Measurements from ENCODE around the gene BBIP1. TPM values are rescaled to one million over a fixed set of nuclear protein-coding genes. Genes with fewer than 3 reads are reported as not detected.
"Not testable (repeated sequence)": the region's sequence is repeated elsewhere in the genome, so short reads cannot be mapped to it uniquely, and the experiment has no call there.

BBIP1 gene
- polyA plus RNA-seq, 3 donors = 41.1 to 59.5 (median 53.2) TPM

DNA sequence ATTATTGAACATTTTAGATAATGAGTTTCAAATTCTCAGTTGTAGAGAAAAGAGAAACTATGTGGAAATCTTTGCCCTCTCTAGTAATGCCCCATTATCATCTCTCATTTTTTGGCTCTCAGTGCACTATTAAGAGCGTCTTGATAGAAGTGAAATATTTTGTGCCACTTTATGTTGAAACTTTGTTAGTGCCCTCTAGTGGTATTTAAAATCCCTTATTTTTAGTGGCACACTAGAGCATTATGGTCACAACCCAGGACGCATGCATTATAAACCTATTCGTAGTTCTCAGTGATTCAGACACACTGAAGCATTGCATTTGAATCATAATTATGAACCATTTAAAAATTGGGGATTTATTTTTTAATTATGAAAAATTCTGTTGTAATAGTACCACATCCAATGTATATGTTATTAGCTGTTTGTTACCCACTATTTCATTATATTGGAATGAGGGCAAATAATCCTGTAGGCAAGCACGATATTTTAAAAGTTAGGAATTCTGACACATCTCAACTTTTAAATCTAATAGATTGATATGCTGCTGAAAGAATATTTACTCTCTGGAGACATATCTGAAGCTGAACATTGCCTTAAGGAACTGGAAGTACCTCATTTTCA, 25.3 kb downstream of the BBIP1 start:
- peak; percentile 30 for DNase-seq

GRCh38 chr10:110892602-110893288, 26.2 kb downstream of the BBIP1 start:
- DNase-seq = no peak

DNA sequence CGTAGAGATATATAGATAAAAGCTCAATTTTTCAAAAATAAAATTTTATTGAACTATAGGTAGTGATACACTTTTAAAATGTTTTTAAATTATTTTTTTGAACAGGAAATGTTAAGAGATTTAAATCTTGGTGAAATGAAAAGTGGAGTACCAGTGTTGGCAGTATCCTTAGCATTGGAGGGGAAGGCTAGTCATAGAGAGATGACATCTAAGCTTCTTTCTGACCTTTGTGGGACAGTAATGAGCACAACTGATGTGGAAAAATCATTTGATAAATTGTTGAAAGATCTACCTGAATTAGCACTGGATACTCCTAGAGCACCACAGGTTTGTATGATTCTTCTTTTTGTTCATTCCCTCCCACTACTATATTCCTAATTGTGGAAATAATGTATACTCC, 31.4 kb downstream of the BBIP1 start:
- DNase-seq = no peak

DNA sequence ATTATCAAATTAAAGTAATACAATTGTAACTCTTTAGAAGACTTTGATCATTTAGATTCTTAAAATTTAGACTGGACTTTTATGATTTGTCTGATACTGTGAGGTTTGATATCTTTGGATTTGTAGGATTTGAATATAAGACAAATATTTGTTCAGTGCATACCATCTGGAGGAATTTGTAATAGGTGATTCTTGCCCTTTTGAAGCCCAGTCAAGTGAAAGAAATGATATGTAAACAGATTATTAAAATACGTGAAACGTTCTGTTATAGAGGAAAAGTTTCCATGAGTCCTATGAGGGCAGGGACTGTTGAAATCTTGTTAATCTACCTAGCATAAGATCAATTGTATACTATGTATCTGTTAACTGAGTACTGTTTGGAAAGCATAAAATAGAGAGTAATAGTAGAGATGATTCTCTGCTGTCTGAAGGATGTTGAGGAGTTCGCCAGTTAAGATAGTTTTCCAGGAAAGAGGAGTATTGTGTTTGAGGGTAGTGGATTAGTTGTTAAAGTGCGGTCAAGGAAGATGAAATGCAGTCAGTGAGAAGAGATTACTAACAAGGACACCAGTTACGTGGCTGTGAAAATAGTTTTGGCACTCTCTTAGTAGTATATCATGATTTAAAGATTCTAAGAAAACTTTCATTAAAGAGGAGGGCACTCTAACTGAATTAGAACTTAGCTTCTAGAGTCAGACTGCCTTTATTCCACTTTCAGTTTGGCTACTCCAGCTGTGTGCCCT, 32.9 kb downstream of the BBIP1 start:
- DNase-seq = no peak

DNA sequence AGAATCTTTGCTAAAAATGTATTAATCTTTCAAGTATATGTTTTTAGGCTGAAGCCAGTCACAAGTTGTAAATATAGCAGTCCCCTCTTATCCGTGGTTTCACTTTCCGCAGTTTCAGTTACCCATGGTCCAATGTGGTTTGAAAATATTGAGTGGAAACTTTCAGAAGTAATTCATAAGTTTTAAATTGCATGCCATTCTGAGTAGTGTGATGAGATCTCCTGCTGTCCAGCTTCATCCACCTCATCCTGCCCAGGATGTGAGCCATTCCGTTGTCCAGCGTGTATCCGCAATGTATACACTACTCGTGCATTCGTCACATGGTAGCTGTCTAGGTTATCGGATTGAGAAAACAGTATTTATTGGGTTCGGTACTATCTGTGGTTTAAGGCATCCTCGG, 35.1 kb downstream of the BBIP1 start:
- no peak for DNase-seq

- no peak for DNase-seq
Observed at GRCh38 chr10:110881905-110882304, 37.1 kb downstream of the BBIP1 start.

- no peak for DNase-seq
Observed at GRCh38 chr10:110881247-110881646, 37.7 kb downstream of the BBIP1 start.

- no peak for DNase-seq
Observed at GRCh38 chr10:110880012-110880411, 39.0 kb downstream of the BBIP1 start.

GRCh38 chr10:110876788-110877187, 42.2 kb downstream of the BBIP1 start:
- no peak for DNase-seq

GRCh38 chr10:110876000-110876399, 43.0 kb downstream of the BBIP1 start:
- DNase-seq = no peak

DNA sequence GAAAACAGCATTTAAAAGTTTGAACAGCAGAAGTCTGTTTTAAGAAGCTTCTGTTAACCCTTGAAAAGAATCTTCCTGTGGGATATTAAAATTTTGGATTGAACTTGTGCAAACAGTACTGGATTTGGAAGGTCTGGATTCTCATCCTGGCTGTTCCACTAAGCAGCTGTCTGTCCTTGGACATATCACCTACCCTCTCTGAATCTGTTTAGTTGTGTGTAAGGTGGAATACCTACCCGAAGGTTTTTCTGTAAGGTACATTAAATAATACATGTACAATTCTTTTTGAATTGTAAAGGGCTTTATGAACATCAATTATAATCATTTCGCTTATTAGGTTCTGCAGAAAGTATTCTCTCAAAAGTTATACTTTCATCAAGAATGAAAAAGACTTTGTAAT, 45.0 kb downstream of the BBIP1 start:
- no peak for DNase-seq

- no peak for DNase-seq
Observed at GRCh38 chr10:110872984-110873923, 45.7 kb downstream of the BBIP1 start.

DNA sequence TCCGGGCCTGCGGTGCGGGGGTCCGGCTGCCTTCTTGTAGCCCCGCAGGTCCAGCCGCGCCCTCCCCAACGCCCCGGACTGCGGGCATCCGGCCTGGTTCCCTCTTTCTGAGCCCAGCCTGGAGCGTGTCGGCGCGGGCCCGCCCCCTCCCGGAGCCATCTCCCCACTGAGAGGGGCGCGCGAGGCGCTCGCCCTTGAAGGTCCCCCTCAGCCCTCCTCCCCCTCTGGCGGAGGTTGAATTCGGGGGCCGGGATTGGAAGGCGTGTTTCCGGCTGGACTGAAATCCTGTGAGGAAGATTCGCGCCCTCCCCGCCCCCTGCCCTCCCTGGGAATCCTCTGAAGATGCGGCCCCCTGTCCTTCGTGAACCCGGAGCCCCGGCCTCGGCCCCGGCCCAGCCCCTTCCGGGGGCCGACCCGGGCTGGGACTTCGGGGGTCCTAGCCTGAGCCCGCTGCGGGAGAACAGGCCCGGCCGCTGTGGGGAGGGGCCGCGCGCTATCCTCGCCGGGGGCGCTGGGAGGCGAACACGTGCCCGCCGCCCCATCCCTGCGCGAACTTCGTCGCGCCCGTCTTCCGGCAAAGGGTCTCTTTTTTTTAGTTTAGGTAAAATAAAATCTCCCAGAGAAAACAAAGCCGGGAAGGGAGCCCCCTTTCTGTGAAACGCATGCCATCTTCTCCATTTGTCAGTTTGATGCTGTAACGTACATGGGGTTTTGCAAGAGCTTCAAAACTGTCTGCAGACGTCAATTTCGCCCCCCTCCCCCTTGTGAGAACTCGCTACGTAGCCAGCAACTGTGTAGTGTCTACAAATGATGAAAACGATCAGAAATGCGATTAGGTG, 46.6 kb downstream of the BBIP1 start:
- DNase-seq = peak; percentile 85

GRCh38 chr10:110871298-110872084, 47.5 kb downstream of the BBIP1 start, which contains the start of gene PDCD4:
Gene PDCD4 (plus strand): TSS chr10:110871928. CDS start chr10:110876028, 4,100 bp downstream.
- peak; percentile 100 for DNase-seq

DNA sequence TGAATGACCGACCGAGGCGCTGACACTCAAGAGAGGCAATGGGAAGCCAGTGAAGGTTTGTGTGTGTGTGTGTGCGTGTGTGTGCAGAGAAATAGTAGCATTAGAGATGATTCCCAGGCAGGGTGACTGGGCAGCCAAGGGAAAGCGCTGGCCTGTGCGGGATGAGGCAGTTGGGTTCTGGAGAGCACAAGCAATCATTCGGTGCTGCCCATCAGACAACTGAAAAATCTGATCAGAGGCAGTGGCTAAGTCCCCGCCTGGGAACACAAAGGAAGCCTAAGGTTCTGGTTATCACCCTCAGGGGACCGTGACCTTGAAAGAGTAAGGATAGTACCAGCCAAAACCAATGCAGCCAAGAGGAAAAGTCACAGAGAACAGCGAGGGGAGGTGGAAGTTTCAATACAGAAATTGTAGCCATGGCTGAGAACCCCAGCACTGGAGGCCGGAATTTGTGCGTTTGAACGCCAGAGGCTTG, 48.1 kb downstream of the BBIP1 start:
- DNase-seq = no peak

DNA sequence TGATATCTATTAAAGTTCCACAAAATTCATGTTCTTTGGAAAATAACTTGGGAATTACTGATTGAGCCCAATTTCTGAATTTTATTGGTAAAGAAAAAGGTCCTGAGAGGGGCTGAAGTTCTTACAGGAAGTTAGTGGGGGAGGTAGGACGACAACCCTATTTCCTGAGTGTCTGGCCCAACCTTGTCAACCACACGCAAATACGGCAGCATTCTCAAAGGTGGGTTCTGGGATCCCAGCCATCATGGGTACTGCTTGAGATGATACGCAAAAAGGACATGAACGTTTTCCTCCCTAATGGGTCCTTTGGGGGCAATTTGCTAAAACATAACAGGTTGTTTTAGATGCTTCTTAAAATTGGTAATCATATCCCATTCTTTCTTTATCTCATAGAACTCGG, 50.0 kb downstream of the BBIP1 start:
- DNase-seq = no peak

DNA sequence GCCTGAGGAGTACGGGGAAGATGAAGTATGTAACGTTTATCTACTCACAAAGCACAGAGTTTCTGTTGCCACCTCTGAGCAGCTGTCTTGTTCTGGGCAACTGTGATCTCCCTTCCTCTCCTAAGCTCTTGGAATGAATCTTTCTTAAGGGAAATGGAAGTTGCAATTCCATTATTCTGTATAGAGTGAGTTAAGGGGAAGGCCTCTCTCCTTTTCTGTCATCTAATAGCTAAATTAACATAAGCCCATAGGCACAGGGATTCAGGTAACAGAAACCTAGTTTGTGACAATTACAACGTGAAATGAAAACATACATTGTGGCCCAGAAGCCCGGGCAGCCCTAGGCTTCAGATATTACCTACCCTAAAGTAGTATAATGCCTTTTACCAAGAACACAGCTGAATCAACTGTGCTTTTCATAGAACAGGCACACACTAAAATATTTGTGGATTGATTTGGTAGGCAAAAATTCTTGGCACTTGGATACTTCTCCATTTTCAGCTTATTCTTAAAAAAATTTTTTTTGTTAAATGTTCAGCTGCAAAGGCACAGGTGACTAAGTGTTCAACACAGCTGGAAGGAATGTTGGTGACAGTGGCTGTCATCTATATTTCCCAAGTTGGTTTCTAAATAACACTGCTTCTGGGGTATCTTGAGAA, 51.0 kb downstream of the BBIP1 start:
- no peak for DNase-seq

DNA sequence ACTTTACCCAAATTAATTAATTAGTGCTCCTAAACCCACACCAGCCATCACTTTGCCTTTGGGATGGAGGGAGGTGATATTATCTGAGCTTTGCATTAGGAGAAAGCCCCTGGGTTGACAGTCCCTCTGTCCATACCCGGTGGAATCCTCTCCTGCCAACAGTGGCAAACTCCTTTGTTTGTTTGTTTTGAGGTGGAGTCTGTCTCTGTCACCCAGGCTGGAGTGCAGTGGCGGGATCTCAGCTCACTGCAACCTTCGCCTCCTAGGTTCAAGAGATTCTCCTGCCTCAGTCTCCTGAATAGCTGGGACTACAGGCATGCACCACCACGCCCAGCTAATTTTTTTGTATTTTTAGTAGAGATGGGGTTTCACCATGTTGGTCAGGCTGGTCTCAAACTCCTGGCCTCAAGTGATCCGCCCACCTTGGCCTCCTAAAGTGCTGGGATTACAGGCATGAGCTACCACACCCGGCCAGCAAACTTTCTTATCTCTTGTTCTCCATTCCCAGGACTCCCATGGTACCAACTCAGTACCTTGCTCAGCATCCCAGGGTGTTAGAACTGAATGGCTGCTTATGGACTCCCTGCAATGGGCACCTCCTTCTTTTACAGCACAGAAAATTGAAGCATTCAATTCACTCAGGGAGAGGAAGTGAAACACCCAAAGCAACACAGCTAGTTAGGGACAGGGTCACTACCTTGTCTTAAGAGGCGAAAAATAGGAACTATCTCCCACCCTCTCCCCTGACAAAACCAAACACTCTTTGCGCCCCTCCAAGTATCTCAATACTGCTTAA, 51.8 kb downstream of the BBIP1 start:
- DNase-seq = not testable (repeated sequence)

Data from renal pelvis (tissue), 4 donors.